DND-41 (cell line): Measurements from ENCODE around the gene XAF1.
"Not testable (repeated sequence)": the region's sequence is repeated elsewhere in the genome, so short reads cannot be mapped to it uniquely, and the experiment has no call there.

ENCODE experiments used
- ATAC-seq: fragments of 200-7000 bp; cut with Tn5 transposase; 3 replicates; pipeline ENCODE4 v1.9.1; 2021; ENCODE audit warnings: low read depth; ENCODE audit not compliant: insufficient read depth
- DNase-seq: peaks from one replicate; pipeline ENCODE4 v3.0.0-alpha.2; 2020
- H2AFZ ChIP-seq: 2 replicates; pipeline ENCODE4 v1.6.0; 2012; ENCODE audit warnings: low read depth, low read length
- H3K27ac ChIP-seq: 2 replicates; pipeline ENCODE4 v1.5.1; 2012; ENCODE audit warnings: low read length, inconsistent platforms
- H3K27me3 ChIP-seq: fragments of 200-600 bp; sonication (generic); 2 replicates; pipeline ENCODE4 v1.6.0; 2012; ENCODE audit warnings: low read length, mild to moderate bottlenecking, inconsistent platforms; ENCODE audit not compliant: insufficient read depth, poor library complexity
- H3K36me3 ChIP-seq: 2 replicates; pipeline ENCODE4 v1.5.1; 2012; ENCODE audit warnings: low read length, inconsistent platforms; ENCODE audit not compliant: insufficient read depth
- H3K4me1 ChIP-seq: 2 replicates; pipeline ENCODE4 v1.5.1; 2012; ENCODE audit warnings: mild to moderate bottlenecking, low read length; ENCODE audit not compliant: insufficient read depth
- H3K4me2 ChIP-seq: 2 replicates; pipeline ENCODE4 v1.6.0; 2012; ENCODE audit warnings: mild to moderate bottlenecking, moderate library complexity, low read length, inconsistent platforms; ENCODE audit not compliant: insufficient read depth
- H3K4me3 ChIP-seq, 2 experiments: fragments of 200-600 bp in 1 of 2; shearing (Covaris generic) in 1 of 2; 2 replicates each; pipeline ENCODE4 v1.5.1; 2012 to 2016; ENCODE audit warnings: inconsistent platforms in 2 of 2, low read length in 2 of 2, mild to moderate bottlenecking in 2 of 2, low read depth in 1 of 2, moderate library complexity in 1 of 2
- H3K79me2 ChIP-seq: 2 replicates; pipeline ENCODE4 v1.6.0; 2012; ENCODE audit warnings: low read length, inconsistent platforms; ENCODE audit not compliant: insufficient read depth
- H3K9ac ChIP-seq: 2 replicates; pipeline ENCODE4 v1.6.0; 2012; ENCODE audit warnings: low read depth, mild to moderate bottlenecking, inconsistent platforms, low read length, moderate library complexity
- H3K9me3 ChIP-seq: 2 replicates; pipeline ENCODE4 v1.5.1; 2012; ENCODE audit warnings: low read length, moderate library complexity, mild to moderate bottlenecking, inconsistent platforms; ENCODE audit not compliant: insufficient read depth, severe bottlenecking
- H4K20me1 ChIP-seq: 2 replicates; pipeline ENCODE4 v1.6.0; 2012; ENCODE audit warnings: low read length; ENCODE audit not compliant: insufficient read depth
- CTCF ChIP-seq: IDR thresholded peaks from 2 replicates; pipeline ENCODE4 v1.5.1; 2012; ENCODE audit warnings: borderline replicate concordance, low read length, moderate library complexity, mild to moderate bottlenecking; ENCODE audit not compliant: poor library complexity, severe bottlenecking; ENCODE audit errors: extremely low read depth
- EZH2 ChIP-seq: IDR thresholded peaks from 3 replicates; pipeline ENCODE4 v1.6.1; 2012; ENCODE audit warnings: borderline replicate concordance, low read depth, mild to moderate bottlenecking, moderate library complexity, low read length, inconsistent platforms; ENCODE audit not compliant: severe bottlenecking

XAF1 gene

GRCh38 chr17:6724009-6724408 is 31.8 kb upstream of the XAF1 start:
- no peaks in the 10 kb centered on the region for H3K4me1 ChIP-seq
- H4K20me1 ChIP-seq, result no peaks in the 10 kb centered on the region
- H3K9me3 ChIP-seq, result no peaks in the 10 kb centered on the region
- ATAC-seq, result no peak
- H3K27me3 ChIP-seq, result peaks cover 12% of the 10 kb centered on the region
- no peak overlapping the region for H3K27ac ChIP-seq
- TF ChIP-seq EZH2 (no peak), CTCF (no peak)
- no peak for DNase-seq
- H3K4me3 ChIP-seq, result no peak overlapping the region
- H3K36me3 ChIP-seq, result no peaks in the 10 kb centered on the region
- no peaks in the 10 kb centered on the region for H3K79me2 ChIP-seq
- H2AFZ ChIP-seq, result no peak overlapping the region
- H3K9ac ChIP-seq, result no peak overlapping the region
- no peak overlapping the region for H3K4me2 ChIP-seq

GRCh38 chr17:6729531-6729930 is 26.3 kb upstream of the XAF1 start:
- no peak overlapping the region for H3K27ac ChIP-seq
- no peak for ATAC-seq
- DNase-seq, result no peak
- TF ChIP-seq EZH2 (no peak), CTCF (no peak)
- no peaks in the 10 kb centered on the region for H3K36me3 ChIP-seq
- no peaks in the 10 kb centered on the region for H4K20me1 ChIP-seq
- no peak overlapping the region for H2AFZ ChIP-seq
- H3K27me3 ChIP-seq, result peaks cover 9% of the 10 kb centered on the region
- no peaks in the 10 kb centered on the region for H3K79me2 ChIP-seq
- H3K9me3 ChIP-seq, result no peaks in the 10 kb centered on the region
- H3K4me3 ChIP-seq, result no peak overlapping the region
- H3K4me2 ChIP-seq, result no peak overlapping the region
- H3K4me1 ChIP-seq, result no peaks in the 10 kb centered on the region
- no peak overlapping the region for H3K9ac ChIP-seq

GRCh38 chr17:6746665-6747064 is 9.2 kb upstream of the XAF1 start:
- DNase-seq, H3K27ac ChIP-seq, H4K20me1 ChIP-seq, H3K27me3 ChIP-seq, H3K79me2 ChIP-seq, ATAC-seq, H3K4me1 ChIP-seq, H2AFZ ChIP-seq, H3K9ac ChIP-seq, H3K36me3 ChIP-seq, H3K4me2 ChIP-seq, H3K4me3 ChIP-seq, H3K9me3 ChIP-seq: not testable (repeated sequence)

DNA sequence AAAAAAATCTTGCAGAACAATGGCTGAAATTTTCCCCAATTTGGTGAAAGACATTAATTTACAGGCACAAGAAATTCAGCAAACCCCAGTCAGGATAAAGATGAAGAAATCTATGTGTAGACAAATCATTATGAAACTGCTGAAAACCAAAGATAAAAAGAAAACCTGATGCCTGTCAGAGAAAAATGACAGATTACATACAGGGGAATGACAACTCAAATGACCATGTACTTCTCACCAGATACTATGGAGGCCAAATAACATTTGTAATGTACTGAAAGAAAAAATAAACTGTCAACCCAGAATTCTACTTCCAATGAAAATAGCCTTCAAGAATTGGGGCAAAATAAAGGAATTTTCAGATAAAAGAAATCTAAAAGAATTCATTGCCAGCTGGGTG is 7.2 kb upstream of the XAF1 start:
- DNase-seq (no peak), ATAC-seq (no peak)
- no peak overlapping the region for H3K27ac ChIP-seq
- H3K27me3 ChIP-seq, result peaks cover 5% of the 10 kb centered on the region
- H3K36me3 ChIP-seq, result no peaks in the 10 kb centered on the region
- peaks cover 17% of the 10 kb centered on the region for H3K4me1 ChIP-seq
- no peak overlapping the region for H2AFZ ChIP-seq
- no peak overlapping the region for H3K9ac ChIP-seq
- H4K20me1 ChIP-seq, result no peaks in the 10 kb centered on the region
- no peak overlapping the region for H3K4me2 ChIP-seq
- no peaks in the 10 kb centered on the region for H3K9me3 ChIP-seq
- TF ChIP-seq EZH2, result no peak
- no peak for TF ChIP-seq CTCF
- H3K79me2 ChIP-seq, result no peaks in the 10 kb centered on the region
- H3K4me3 ChIP-seq, result no peak overlapping the region
